OCI-LY7 (cell line): ENCODE data around the gene ACSS1.

Experiments
- CTCF ChIP-seq: fragments of 200-600 bp; sonication (generic); conservative IDR thresholded peaks from 2 replicates; pipeline ENCODE4 v1.5.1; 2014; ENCODE audit warnings: mild to moderate bottlenecking, antibody characterized with exemption, low read length, moderate library complexity, mixed read lengths
- EZH2phosphoT487 ChIP-seq: fragments of 200-600 bp; sonication (generic); IDR thresholded peaks from 2 replicates; pipeline ENCODE4 v1.6.1; 2018; ENCODE audit warnings: low read depth, borderline replicate concordance, mild to moderate bottlenecking, mixed run types, antibody characterized with exemption, low read length, moderate library complexity, mixed read lengths

GRCh38 chr20:24961384-24962181, 96.4 kb downstream of the ACSS1 start:
- no peak for TF ChIP-seq CTCF
- no peak for TF ChIP-seq EZH2phosphoT487
